ENCODE measurements around the gene CRB3. TPM values are rescaled to one million over a fixed set of nuclear protein-coding genes. Genes with fewer than 3 reads are reported as not detected.

The CRB3 gene
- total RNA-seq, 1 donor from 2014 or later, result 0.44 TPM

DNA sequence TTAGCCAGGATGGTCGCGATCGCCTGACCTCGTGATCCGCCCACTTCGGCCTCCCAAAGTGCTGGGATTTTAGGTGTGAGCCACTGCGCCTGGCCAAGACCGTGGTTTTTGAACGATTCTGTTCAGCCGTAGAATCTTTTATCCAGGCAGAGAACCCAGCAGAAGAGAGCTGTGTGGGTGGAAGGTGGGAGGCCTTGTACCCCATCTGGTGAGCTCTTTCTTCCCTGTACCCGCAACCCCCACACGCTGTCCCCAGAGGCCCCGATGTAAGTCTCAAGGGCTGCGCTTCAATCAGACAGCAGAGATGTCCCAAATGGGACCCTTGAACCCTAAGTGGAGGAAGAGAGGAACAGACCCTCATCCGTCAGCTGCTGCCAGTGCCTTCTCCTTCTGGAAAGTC is 8.1 kb upstream of the CRB3 start:
- no peak for DNase-seq (ENCODE audit: low spot score)
- no peak overlapping the region for H3K4me3 Mint-ChIP-seq (ENCODE audit: unreplicated experiment)
- TF ChIP-seq, protein P1, sequence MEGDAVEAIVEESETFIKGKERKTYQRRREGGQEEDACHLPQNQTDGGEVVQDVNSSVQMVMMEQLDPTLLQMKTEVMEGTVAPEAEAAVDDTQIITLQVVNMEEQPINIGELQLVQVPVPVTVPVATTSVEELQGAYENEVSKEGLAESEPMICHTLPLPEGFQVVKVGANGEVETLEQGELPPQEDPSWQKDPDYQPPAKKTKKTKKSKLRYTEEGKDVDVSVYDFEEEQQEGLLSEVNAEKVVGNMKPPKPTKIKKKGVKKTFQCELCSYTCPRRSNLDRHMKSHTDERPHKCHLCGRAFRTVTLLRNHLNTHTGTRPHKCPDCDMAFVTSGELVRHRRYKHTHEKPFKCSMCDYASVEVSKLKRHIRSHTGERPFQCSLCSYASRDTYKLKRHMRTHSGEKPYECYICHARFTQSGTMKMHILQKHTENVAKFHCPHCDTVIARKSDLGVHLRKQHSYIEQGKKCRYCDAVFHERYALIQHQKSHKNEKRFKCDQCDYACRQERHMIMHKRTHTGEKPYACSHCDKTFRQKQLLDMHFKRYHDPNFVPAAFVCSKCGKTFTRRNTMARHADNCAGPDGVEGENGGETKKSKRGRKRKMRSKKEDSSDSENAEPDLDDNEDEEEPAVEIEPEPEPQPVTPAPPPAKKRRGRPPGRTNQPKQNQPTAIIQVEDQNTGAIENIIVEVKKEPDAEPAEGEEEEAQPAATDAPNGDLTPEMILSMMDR (IDR thresholded peaks at IDR 0.05; ENCODE audit: unreplicated experiment), result no peak
- H3K36me3 Mint-ChIP-seq (ENCODE audit: low read depth, unreplicated experiment), result peaks cover 20% of the 10 kb centered on the region
- H3K27me3 Mint-ChIP-seq (ENCODE audit: unreplicated experiment), result peaks cover 2% of the 10 kb centered on the region
- peaks cover 7% of the 10 kb centered on the region for H3K4me1 Mint-ChIP-seq (ENCODE audit: unreplicated experiment)
- no peaks in the 10 kb centered on the region for H3K9me3 Mint-ChIP-seq (ENCODE audit: unreplicated experiment)
- no peak overlapping the region for H3K27ac Mint-ChIP-seq (ENCODE audit: unreplicated experiment)

DNA sequence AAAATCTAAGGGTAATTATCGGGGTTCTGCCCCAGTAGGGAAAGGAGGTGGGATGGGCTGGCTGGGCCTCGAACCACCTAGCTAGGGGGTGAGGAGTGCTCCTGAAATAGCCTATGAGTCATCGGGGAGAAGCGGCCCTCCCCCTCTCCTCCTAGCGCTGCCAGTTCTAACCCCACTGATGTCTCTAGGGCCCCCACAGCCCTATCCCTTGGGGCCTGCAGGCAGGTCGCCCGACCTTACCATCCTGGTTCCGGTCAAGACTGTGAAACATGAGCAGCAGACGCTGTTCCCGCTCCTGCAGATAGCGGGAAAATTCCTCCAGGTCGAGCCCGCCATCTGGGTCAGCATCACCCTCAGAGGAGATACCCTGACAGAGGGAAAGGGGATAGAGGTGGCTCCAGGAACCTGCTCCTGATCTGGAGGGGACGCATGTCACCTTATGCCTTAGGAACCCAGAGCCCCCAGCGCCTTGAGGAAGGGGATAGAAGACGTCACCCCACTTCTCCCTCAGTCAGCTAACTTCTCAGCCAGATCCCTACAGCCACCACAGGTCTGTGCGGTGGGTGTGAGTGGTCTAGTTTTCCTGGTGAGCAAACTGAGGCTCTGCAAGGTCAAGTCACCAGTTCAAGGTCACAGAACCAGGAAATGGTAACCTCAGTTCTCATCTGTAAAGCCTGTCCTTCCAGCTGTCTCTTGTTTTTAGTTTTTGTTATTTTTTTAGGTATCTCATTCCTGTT is 5.9 kb upstream of the CRB3 start:
- peaks cover 7% of the 10 kb centered on the region for H3K4me1 Mint-ChIP-seq (ENCODE audit: unreplicated experiment)
- peak overlapping the region; percentile 89 for H3K4me3 Mint-ChIP-seq (ENCODE audit: unreplicated experiment)
- no peak for DNase-seq (ENCODE audit: low spot score)
- H3K27me3 Mint-ChIP-seq (ENCODE audit: unreplicated experiment), result peaks cover 4% of the 10 kb centered on the region
- no peak overlapping the region for H3K27ac Mint-ChIP-seq (ENCODE audit: unreplicated experiment)
- no peaks in the 10 kb centered on the region for H3K9me3 Mint-ChIP-seq (ENCODE audit: unreplicated experiment)
- TF ChIP-seq, protein P1 (IDR thresholded peaks at IDR 0.05; ENCODE audit: unreplicated experiment), result no peak
- peaks cover 16% of the 10 kb centered on the region for H3K36me3 Mint-ChIP-seq (ENCODE audit: low read depth, unreplicated experiment)

DNA sequence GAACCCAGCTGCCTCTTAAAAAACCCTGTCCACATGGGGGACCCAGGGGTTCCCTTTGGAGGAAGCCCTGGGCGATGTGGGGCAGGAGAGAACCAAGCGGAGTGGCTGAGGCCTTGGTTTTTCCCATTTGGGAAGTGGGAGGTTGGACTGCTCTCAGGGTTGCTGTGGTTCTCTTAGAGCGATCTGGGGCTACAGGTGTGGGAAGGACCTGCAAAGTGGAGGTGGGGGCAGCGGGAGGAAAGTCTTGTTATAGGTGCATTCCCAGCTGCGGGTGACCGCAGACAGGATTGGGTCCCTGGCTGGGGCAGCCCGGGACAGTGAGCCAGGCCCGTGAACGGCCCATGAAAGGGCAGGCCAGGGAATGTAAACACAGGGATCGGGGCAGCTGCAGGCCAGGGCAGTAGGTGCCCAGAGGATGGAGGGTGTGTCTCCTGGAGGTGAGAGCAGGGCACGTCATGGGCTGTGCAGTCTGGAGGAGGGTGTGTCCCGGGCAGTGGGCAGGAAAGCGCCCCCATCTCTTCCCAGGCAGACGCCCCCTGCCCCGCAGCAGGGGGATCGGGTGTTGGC is 5.3 kb upstream of the CRB3 start:
- peaks cover 7% of the 10 kb centered on the region for H3K4me1 Mint-ChIP-seq (ENCODE audit: unreplicated experiment)
- DNase-seq (ENCODE audit: low spot score), result no peak
- TF ChIP-seq, protein P1 (IDR thresholded peaks at IDR 0.05; ENCODE audit: unreplicated experiment), result no peak
- H3K27ac Mint-ChIP-seq (ENCODE audit: unreplicated experiment), result no peak overlapping the region
- H3K9me3 Mint-ChIP-seq (ENCODE audit: unreplicated experiment), result no peaks in the 10 kb centered on the region
- H3K4me3 Mint-ChIP-seq (ENCODE audit: unreplicated experiment), result peak overlapping the region; percentile 89
- peaks cover 12% of the 10 kb centered on the region for H3K36me3 Mint-ChIP-seq (ENCODE audit: low read depth, unreplicated experiment)
- peaks cover 4% of the 10 kb centered on the region for H3K27me3 Mint-ChIP-seq (ENCODE audit: unreplicated experiment)

DNA sequence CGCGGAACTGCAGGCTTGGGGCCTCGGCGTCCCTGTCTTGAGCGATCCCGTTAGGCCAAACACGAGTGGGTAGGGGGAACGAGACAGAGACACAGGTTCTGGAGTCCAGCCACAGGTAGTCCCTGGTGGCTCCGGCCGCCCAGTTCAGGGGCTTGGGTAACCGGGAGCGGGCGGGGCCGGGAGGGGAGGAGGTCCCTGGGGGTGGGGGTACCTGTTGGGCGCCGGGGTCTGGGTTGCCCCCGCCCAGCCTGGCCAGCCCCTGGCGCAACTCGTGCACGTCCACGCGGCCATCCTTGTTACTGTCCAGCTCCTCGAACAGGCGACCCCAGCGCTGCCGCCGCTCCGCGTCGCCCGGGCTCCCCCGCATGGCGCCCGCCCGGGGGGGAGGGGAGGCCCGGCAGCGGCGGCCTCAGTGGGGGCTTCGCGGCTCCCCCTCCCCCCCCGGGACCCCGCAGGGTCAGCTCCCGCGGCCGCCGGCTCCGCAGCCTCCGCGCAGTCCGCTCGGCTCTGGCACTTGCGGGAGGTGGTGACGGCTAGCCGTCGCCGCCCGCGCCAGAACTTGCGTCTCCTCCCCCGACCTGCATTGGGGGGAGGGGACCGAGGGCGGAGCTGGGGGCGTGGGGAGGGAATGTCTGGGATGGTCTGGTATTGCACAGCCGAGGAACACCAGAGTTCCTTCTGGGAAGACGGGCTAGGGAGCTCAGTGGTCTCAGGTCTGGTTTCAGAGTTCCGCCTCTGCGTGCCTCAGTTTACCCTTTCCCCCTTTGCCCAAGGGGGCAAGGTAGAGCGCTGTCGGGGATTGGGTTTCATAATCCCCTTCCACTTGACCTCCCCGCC is 4.6 kb upstream of the CRB3 start, which contains the start of gene SLC25A23:
SLC25A23 (minus strand) TSS at position 531 of the 837 bp plus-strand sequence; CDS start at position 367, 164 bp downstream.
- TF ChIP-seq, protein P1 (IDR thresholded peaks at IDR 0.05; ENCODE audit: unreplicated experiment), result no peak
- Mint-ChIP-seq H3K36me3 (ENCODE audit: low read depth, unreplicated experiment) (peaks cover 7% of the 10 kb centered on the region), H3K4me3 (ENCODE audit: unreplicated experiment) (peak within 1 kb of the TSS; percentile 94), H3K27me3 (ENCODE audit: unreplicated experiment) (peaks cover 4% of the 10 kb centered on the region), H3K27ac (ENCODE audit: unreplicated experiment) (no peak within 1 kb of the TSS), H3K9me3 (ENCODE audit: unreplicated experiment) (no peaks in the 10 kb centered on the region), H3K4me1 (ENCODE audit: unreplicated experiment) (peaks cover 7% of the 10 kb centered on the region)
- peak; percentile 77 for DNase-seq (ENCODE audit: low spot score)
